DMS 273 treated with DMSO at 0.1 percent for 48 hours (cell line): ENCODE results near the gene CA11.

ENCODE experiments used
- DNase-seq: peaks from one replicate; lab custom pipeline; 2025; lab: John Stamatoyannopoulos, UW

The CA11 gene

DNA sequence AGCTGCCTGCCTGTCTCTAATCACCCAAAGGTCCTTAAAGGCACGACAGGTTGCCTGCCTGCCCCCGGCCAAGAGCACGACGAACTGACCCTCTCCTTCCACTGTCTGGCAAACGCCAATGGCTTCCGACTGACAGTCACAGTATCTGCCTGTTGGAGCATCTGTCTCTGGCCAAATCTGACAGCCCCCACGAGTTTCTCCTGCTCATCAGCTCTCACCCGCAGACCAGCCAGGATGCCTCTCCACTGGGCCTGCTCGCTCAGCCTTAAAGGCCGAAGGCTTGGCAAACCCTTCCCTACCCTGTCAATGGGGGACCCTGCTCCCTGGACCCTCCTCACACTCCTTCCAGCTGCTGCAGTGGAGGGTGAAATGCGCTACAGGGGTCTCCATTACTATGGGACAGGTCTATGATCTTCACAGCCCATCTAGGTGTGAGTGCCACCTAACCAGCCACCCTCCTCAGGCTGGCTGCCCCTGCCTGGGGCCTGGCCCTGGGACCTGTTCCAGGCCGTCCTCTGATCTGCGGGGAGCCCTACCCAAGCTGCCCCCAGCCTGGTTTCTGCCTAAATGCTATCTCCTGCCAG is 32.0 kb downstream of the CA11 start:
- no peak for DNase-seq

DNA sequence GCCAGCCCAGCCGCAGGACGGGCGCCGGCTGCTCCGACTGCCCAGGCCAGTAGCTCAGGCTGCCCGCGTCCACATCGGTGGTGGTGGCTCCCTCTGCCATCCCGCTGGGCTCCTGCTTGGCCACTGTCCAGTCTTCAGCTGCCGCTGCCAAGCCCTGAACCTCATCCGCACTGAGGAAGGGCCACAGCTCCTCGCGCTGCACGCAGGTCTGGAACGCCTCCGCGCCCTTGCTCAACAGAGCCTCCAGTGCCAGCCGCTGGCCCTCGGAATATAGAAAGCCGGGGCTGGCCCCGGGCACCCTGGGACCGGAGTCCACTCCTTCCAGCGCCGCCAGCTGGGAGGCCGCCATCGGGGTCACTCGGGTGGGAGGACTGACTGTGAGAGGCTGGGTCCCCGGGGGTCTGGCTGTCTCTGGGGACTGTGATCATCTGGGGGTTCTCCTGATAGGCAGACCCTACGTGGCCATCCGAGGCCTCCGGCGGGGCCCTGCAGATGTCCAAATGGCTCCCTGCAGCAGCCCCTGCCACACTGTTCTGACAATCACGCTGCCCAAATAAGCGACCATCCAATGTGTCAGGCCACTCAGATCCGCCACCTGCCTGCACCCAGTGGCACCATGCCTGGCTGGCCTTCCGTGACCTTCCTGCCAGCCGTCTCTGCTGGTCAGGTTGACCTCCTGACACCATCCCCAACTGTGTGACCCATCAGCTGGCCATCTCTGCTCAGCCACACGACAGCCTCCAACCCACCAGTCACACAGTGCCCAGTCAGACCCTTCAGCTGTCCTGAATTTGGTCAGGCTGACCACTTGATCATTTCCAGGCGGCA is 32.7 kb downstream of the CA11 start:
- no peak for DNase-seq

DNA sequence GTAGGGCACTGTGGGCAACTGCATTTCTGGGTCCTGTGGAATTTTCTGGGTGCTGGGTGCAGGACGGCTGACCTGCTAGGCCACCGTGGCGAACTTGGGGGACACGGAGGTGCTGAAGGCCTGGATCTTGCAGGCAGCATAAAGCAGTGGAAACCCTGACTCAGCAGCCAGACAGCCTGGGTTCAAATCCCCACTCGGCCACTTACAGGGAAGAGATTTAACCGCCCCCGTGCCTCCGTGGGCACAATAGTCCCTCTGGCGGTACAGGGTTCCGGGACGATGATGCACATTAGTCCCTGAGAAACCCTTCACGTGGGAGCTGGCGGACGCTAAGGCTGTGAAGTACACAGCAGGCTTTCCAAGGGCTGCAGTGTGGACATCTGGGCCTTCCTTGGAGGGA is 34.1 kb downstream of the CA11 start:
- DNase-seq: no peak

DNA sequence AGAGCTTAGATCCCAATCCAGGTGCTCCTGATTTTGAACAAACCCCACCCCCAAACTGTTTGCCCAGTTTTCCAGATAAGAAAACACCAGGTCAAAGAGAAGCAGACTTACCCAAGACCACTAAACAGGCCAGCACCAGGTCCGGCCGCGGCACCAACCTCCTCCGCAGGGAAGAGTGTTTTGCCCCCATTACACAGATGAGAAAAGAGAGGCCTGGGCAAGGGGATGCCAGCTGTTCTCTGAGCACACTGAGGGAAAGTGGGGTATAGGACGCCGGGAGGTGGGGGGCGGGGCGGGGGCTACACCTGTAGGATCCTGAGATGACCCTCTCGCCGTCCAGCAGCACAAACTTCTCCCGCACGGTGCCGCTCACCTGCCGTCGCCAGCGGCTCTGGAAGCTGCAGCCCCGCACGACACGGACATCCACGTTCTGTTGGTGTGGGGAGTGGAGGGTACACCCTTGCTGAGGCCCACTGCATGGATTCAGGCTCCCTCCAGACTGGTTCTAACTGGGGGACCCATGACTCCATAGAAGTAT is 36.3 kb downstream of the CA11 start:
- DNase-seq: no peak

DNA sequence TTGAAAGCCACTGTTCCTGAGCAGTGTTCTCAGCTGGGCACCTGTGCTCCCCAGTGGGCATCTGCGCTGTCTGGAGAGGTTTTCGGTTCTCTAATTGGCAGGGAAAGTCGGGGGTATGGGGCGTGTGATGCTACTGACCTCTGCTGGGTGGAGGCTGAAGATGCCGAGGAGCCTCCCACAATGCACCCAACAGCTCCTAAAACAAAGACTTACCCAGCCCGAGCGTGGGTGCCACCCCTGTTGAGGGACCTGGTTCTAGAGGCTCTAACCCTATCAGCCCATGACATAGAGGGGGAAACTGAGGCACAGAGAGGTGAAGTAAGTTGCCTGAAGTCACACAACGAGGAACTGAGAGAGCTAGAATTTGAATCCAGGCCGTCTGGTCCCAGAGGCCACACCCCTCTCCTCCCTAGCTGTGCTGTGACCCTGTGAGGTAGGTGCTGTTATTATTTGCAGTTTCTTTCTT is 37.2 kb downstream of the CA11 start:
- peak; percentile 55 for DNase-seq

DNA sequence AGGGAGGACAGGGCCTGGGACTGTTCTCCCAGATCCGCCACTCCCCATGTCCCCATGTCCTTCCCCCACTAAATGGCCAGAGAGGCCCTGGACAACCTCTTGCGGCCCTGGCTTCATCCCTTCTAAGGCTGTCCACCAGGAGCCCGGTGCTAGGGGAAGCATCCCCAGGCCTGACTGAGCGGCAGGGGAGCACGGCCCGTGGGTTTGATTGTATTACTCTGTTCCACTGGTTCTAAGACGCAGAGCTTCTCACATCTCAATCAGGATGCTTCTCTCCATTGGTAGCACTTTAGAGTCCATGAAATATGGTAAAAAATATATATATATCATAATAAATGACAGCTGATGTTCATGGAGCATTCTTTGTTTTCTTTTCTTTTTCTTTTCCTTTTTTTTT is 38.6 kb downstream of the CA11 start:
- no peak for DNase-seq

DNA sequence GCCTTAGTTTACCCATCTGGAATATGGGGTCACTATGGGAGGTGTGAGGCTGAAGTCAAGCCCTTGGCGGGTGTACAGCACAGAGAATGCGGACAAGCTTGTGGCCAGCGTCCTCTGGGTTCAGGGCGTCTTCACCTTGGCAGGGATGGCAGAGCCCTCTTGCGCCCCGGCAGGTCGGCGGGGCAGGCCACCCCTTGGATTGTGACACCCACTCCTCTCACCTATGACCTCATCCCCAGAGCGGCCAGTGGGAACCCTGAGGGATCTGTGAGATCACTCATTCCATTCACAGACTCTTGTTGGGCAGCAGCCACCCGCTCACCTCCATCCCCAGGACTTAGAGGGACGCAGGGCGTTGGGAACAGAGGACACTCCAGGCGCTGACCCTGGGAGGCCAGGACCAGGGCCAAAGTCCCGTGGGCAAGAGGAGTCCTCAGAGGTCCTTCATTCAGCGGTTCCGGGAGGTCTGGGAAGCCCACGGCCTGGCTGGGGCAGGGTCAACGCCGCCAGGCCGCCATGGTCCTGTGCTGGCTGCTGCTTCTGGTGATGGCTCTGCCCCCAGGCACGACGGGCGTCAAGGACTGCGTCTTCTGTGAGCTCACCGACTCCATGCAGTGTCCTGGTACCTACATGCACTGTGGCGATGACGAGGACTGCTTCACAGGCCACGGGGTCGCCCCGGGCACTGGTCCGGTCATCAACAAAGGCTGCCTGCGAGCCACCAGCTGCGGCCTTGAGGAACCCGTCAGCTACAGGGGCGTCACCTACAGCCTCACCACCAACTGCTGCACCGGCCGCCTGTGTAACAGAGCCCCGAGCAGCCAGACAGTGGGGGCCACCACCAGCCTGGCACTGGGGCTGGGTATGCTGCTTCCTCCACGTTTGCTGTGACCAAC is 39.3 kb downstream of the CA11 start, which contains the start of gene SPACA4:
Gene SPACA4, plus strand, starts transcription at position 280 of the 896 bp plus-strand sequence. Its CDS starts 237 bp downstream, at position 517.
- DNase-seq: no peak

DNA sequence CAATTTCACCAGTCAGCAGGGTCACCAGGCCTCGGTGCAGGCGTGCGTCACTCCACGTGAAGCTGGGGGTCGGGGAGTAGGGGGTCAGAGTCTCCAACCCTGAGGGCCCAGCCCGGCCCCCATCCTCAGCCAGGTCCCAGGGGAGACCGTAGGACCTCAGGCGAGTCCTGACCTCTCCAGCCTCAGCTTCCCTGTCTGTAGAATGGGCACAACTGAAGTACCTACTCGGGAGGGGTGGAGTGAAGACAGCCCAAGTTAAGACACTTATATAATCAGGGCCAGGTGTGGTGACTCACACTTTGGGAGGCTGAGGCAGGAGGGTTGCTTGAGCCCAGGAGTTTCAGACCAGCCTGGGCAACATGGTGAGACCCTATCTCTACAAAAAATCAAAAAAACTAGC is 42.1 kb downstream of the CA11 start:
- DNase-seq: no peak

DNA sequence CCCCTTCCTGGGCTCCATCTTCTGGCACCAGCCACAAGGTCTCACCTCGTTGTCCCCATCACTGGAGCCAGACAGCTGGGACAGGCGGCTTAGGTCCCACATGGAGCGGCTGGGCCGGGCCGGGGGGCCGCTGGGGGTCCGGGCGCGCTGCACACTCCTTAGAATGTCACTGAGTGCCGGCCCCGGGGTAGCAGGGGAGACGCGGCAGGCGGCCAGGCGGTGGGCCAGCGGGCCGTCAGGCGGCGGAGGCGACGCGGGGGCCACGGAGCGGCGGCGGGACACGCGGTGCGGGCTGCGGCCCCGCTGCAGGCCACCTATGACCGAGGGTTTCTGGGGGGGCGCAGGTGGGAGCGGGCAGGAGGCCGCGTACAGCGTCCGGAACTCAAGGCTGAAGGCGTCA is 42.5 kb downstream of the CA11 start:
- DNase-seq: no peak

DNA sequence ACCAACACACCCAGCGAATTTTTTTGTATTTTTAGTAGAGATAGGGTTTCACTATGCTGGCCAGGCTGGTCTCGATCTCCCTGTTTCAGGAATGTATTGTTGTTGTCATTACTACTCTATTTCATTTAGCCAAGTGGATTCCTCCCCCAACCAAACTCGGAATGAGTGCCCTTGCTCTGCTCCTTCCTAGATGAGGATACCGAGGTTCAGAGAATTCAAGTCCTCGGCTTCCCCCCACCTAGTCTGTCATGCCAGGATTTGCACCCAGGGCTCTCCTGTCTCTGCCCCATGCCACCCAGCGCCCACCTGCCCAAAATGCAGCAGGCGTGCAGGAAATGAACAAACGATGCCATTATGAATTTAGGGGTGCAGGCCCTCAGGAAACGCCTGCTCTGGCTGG is 43.0 kb downstream of the CA11 start:
- DNase-seq: no peak

DNA sequence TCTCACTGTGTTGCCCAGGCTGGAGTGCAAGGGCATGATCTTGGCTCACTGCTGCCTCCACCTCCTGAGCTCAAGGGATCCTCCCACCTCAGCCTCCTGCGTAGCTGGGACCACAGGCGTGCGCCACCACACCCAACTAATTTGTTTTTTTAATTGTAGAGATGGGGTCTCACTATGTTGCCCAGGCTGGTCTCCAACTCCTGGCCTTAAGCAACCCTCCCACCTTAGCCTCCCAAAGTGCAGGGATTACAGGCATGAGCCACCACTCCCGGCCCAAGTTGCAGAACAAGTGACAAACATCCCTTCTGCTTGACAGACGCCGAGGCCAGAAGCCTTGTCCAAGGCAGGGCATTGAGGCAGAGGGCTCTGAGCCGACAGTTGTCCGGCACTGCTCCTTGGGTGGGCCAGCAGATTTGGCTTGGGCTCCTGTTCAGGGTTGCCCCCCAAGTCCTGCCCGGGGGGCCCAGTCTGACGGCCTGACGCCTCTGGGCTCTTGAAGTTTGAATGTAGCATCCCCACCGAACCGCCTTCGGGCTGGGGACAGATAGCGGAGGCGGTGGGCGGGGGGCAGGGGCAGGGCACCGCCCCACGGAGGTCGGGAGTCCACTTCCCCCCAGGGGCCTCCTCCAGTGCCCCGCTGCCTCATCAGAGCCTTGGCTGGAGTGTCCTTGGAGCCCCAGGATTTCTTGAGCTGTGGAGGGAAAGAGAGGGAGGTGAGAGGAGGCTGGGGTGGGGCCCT is 45.1 kb downstream of the CA11 start:
- DNase-seq: no peak

DNA sequence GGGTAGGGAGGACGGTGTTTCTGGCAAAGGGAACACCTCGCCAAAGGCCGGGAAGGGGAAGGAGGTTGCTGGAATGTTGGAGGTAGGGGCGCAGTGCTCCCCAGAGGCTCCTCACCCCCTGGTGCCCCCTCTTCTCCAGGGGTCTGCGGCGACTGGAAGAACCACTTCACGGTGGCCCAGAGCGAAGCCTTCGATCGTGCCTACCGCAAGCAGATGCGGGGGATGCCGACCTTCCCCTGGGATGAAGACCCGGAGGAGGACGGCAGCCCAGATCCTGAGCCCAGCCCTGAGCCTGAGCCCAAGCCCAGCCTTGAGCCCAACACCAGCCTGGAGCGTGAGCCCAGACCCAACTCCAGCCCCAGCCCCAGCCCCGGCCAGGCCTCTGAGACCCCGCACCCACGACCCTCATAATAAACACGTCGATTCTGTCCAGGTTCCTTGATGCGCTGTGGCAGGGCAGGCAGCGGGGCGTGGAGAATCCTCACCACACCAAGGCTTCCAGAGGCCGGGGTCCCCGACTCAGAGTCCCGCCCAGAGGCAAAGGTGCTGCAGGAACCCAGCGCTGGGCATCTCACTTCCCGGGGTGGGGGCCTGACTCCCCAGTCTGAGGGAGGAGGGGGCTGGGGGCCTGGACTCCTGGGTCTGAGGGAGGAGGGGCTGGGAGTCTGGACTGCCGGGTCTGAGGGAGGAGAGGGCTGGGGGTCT is 46.8 kb downstream of the CA11 start:
- DNase-seq: no peak

DNA sequence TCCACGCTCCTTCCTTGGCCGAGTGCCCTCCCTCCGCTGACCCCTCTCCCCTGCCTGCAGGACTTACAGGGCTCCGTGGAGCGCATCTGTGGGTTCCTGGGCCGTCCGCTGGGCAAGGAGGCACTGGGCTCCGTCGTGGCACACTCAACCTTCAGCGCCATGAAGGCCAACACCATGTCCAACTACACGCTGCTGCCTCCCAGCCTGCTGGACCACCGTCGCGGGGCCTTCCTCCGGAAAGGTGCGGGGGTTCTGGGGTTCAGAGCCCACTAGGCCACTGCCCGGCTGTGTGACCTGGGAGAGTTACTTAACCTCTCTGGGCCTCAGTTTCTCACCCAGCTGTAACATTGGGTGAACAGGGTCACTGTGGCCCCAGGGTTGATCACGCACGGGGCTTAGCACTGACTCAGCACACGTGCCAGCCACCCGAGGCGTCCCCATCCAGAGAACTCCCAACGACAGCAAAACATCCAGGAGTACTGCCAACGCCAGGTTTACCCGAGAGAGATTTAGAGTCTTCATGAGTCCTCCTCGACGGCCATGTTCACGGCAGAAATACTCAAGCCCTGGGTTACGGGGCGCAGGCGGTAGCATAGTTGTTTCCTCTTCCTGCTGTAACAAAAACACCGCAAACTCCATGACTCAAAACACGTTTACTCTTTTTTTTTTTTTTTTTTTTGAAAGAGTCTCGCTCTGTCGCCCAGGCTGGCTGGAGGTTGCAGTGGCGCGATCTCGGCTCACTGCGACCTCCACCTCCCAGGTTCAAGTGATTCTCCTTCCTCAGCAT is 49.1 kb downstream of the CA11 start:
- no peak for DNase-seq

DNA sequence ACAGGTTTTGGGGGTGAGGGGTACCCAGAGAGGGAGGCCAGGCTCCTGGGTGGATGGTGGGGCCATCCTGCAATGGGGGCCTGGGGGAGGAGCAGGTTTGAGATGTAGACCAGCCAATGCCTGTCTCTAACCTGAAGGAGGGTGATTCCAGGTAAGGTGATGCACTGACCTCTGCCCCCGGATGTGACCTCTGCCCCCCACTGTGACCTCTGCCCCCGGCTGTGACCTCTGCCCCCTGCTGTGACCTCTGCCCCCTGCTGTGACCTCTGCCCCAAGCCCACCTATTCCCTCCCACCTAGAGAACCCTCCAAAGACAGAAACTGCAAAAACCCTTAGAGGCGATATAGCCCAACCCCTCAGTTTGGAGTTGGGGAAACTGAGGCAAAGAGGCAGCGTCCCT is 49.8 kb downstream of the CA11 start:
- no peak for DNase-seq

DNA sequence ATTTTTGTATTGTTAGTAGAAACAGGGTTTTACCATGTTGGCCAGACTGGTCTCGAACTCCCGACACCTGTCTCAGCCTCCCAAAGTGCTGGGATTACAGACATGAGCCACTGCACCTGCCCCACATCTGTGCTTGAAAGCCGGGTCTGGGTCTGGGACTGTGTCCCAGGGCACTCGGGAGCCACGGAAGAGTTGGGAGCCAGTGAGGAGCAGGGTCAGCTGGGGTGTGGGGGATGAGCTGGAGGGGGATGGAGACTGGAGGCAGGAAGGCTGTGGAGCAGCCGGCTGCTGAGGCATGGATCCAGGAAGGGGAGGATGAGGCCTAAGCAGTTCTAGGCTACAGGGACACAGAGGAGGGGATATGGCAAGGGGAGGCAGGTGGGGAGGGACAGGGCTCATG is 50.2 kb downstream of the CA11 start:
- no peak for DNase-seq

DNA sequence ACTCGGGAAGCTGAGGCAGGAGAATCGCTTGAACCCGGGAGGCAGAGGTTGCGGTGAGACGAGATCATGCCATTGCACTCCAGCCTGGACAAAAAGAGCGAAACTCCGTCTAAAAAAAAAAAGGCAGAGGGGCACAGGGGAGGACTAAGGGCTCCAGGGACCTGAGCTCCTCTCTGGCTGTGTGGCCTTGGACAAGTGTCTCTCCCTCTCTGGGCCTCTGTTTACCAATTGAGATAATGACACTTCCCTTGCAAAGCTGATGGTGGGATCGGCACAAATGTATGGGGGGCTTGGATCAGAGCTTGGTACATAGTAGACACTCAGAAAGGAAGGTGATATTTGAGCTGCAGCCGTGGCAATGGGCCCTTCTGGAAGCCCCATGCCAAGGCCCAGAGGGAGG is 50.8 kb downstream of the CA11 start:
- DNase-seq: no peak

DNA sequence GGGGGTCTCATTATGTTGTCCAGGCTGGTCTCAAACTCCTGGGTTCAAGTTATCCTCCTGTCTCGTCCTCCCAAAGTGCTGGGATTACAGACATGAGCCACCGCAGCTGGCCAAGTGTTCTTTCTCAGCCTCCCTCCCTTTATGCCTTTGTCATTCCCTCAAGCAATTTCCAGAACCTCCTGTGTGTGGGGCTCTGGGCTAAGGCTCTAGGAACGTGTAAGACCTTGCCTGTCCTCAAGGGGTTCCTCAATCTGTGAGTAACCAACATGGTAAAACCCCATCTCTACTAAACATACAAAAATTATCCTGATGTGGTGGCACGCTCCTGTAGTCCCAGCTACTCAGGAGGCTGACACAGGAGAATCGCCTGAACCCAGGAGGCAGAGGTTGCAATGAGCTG is 55.0 kb downstream of the CA11 start:
- no peak for DNase-seq

DNA sequence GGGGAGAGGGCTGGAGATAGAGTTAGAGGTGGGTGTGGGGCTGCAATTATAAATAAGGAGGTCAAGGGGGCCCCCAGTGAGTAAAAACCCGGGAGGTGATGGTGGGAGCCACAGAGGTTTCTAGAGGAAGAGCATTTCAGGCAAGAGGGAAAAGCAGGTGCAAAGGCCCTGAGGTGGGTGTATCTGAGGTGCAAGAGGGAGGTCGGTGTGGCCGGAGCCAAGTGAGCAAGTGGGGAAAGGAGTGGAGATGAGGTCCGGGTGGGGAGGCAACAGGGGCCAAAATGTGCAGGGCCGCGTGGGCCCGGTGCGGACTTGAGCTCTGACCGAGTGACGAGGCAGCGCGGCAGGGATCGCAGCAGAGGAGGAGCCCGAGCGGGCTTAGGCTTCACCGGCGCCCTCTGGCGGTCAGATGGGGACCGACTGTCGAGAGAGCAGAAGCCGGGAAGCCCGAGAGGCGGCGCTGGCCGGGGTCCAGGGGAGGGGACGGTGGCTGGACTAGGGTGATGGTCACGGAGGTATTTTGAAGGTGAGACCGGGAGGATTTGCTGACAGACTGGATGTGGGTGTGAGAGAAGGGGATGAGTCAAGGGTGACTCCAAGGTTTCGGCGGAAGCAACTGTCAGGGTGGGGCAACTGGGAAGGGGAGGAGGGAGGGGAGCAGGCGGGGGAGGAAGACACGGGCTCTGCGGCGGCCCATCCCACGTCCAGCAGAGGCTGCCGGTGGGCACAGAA is 57.2 kb downstream of the CA11 start:
- peak; percentile 30 for DNase-seq
